A673 (cell line): ENCODE data around the gene MAPKAP1. TPM values are rescaled to one million over a fixed set of nuclear protein-coding genes. Genes with fewer than 3 reads are reported as not detected.

Source experiments
- BruUV-seq: library from RNA; stranded (reverse); fragments of 400-500 nt; replicated peaks from 2 replicates; lab custom pipeline; 2021; lab: Mats Ljungman, UMichigan
- CTCF ChIA-PET: fragments of 300-600 bp; sonication (Branson Sonifier 250); formaldehyde crosslinking; loops from one replicate; lab custom pipeline; 2022; ENCODE audit warnings: antibody characterized with exemption; lab: Charles Lee
- POLR2A ChIA-PET: fragments of 300-600 bp; sonication (Branson Sonifier 250); formaldehyde crosslinking; loops from one replicate; lab custom pipeline; 2022; ENCODE audit warnings: antibody characterized with exemption; ENCODE audit not compliant: low non-redundant PET; lab: Charles Lee
- DNase-seq: peaks from one replicate; pipeline ENCODE4 v3.0.0-alpha.2; 2015; ENCODE audit warnings: low spot score
- H3K27ac ChIP-seq: fragments of 200-600 bp; sonication (generic); 2 replicates; pipeline ENCODE4 v1.5.1; 2016; ENCODE audit warnings: mixed run types, low read depth, mild to moderate bottlenecking, mixed read lengths, antibody characterized with exemption, low read length; ENCODE audit not compliant: poor library complexity, severe bottlenecking
- H3K27me3 ChIP-seq: fragments of 200-600 bp; sonication (generic); replicated peaks from 2 replicates; pipeline ENCODE4 v1.6.1; 2017; ENCODE audit warnings: mixed run types, low read depth, mild to moderate bottlenecking, mixed read lengths, antibody characterized with exemption, low read length; ENCODE audit not compliant: insufficient read depth, poor library complexity
- H3K36me3 ChIP-seq: fragments of 200-600 bp; sonication (generic); 2 replicates; pipeline ENCODE4 v1.6.1; 2016; ENCODE audit warnings: mixed run types, mild to moderate bottlenecking, mixed read lengths, antibody characterized with exemption, low read length; ENCODE audit not compliant: insufficient read depth, poor library complexity, severe bottlenecking
- H3K4me1 ChIP-seq: fragments of 200-600 bp; sonication (generic); 2 replicates; pipeline ENCODE4 v1.6.1; 2017; ENCODE audit warnings: mixed run types, mild to moderate bottlenecking, mixed read lengths, antibody characterized with exemption, low read length; ENCODE audit not compliant: insufficient read depth, poor library complexity, severe bottlenecking
- H3K4me3 ChIP-seq: fragments of 200-600 bp; sonication (generic); 2 replicates; pipeline ENCODE4 v1.5.1; 2016; ENCODE audit warnings: low read depth, mixed run types, mild to moderate bottlenecking, mixed read lengths, low read length; ENCODE audit not compliant: poor library complexity, severe bottlenecking
- H3K9me3 ChIP-seq: fragments of 200-600 bp; sonication (generic); 2 replicates; pipeline ENCODE4 v1.6.1; 2016; ENCODE audit warnings: mixed run types, low read depth, mild to moderate bottlenecking, mixed read lengths, antibody characterized with exemption, low read length; ENCODE audit not compliant: poor library complexity, severe bottlenecking
- CTCF ChIP-seq: fragments of 300-800, 200-600 bp; sonication (generic); conservative IDR thresholded peaks from 2 replicates; pipeline ENCODE4 v1.5.1; 2017; ENCODE audit warnings: low read depth, mild to moderate bottlenecking, antibody characterized with exemption, low read length, moderate library complexity, mixed read lengths
- EZH2 ChIP-seq: fragments of 200-600 bp; sonication (generic); IDR thresholded peaks from 2 replicates; pipeline ENCODE4 v1.6.1; 2017; ENCODE audit warnings: borderline replicate concordance, low read depth, mild to moderate bottlenecking, mixed read lengths, antibody characterized with exemption, low read length; ENCODE audit not compliant: poor library complexity, severe bottlenecking
- intact Hi-C: fragments of 100-400 bp; cut with micrococcal nuclease; formaldehyde crosslinking; loops from one replicate; pipeline ENCODE4 v1.10.0; 2022; ENCODE audit not compliant: unreplicated experiment
- total RNA-seq: library from RNA; stranded (reverse); gene quantifications from 2 replicates; pipeline ENCODE4 v1.2.3, GENCODE V29; 2021

The MAPKAP1 gene
- total RNA-seq, 1 experiment from 2014 or later: 98.7 TPM

GRCh38 chr9:125749951-125750626 is 43.1 kb upstream of the MAPKAP1 start:
- Histone ChIP-seq H3K9me3 (no peaks in the 10 kb centered on the region), H3K27me3 (peaks cover 86% of the 10 kb centered on the region), H3K36me3 (no peaks in the 10 kb centered on the region), H3K27ac (no peak overlapping the region), H3K4me1 (peaks cover 19% of the 10 kb centered on the region), H3K4me3 (no peak overlapping the region)
- ChIA-PET CTCF (no interaction called here), POLR2A (no interaction called here)
- no TSS peak for BruUV-seq
- intact Hi-C loops: no loop called here
- DNase-seq: no peak
- TF ChIP-seq CTCF (no peak), EZH2 (no peak)

GRCh38 chr9:125749287-125749935 is 42.4 kb upstream of the MAPKAP1 start:
- no peak for DNase-seq
- ChIA-PET CTCF (no interaction called here), POLR2A (no interaction called here)
- H3K4me1 ChIP-seq: peaks cover 19% of the 10 kb centered on the region
- no peak overlapping the region for H3K27ac ChIP-seq
- peaks cover 86% of the 10 kb centered on the region for H3K27me3 ChIP-seq
- H3K9me3 ChIP-seq: no peaks in the 10 kb centered on the region
- no peaks in the 10 kb centered on the region for H3K36me3 ChIP-seq
- BruUV-seq: no TSS peak
- intact Hi-C loops: no loop called here
- H3K4me3 ChIP-seq: no peak overlapping the region
- no peak for TF ChIP-seq CTCF
- TF ChIP-seq EZH2: no peak

GRCh38 chr9:125748446-125749099 is 41.6 kb upstream of the MAPKAP1 start:
- Histone ChIP-seq H3K4me3 (peak overlapping the region; percentile 46), H3K27ac (no peak overlapping the region), H3K36me3 (no peaks in the 10 kb centered on the region), H3K27me3 (peaks cover 86% of the 10 kb centered on the region), H3K4me1 (peaks cover 19% of the 10 kb centered on the region), H3K9me3 (no peaks in the 10 kb centered on the region)
- intact Hi-C loops: no loop called here
- ChIA-PET CTCF (no interaction called here), POLR2A (no interaction called here)
- DNase-seq: no peak
- TF ChIP-seq CTCF (no peak), EZH2 (peak; percentile 15)
- BruUV-seq: no TSS peak
